NB4 (cell line): ENCODE measurements around the gene NFX1.

ENCODE experiments used
- POLR2A ChIP-seq: IDR thresholded peaks from 2 replicates; pipeline ENCODE4 v1.6.1; 2011; ENCODE audit warnings: mild to moderate bottlenecking; ENCODE audit not compliant: insufficient read length; ENCODE audit errors: extremely low read depth
- TF ChIP-seq, protein P1 (sequence below): IDR thresholded peaks from one replicate; pipeline ENCODE4 v1.5.1; 2012; ENCODE audit warnings: low read depth, low read length
- TF ChIP-seq, protein P2 (sequence below): IDR thresholded peaks from 2 replicates; pipeline ENCODE4 v1.6.1; 2011; ENCODE audit warnings: low read depth, low read length

- TF ChIP-seq, protein P1, sequence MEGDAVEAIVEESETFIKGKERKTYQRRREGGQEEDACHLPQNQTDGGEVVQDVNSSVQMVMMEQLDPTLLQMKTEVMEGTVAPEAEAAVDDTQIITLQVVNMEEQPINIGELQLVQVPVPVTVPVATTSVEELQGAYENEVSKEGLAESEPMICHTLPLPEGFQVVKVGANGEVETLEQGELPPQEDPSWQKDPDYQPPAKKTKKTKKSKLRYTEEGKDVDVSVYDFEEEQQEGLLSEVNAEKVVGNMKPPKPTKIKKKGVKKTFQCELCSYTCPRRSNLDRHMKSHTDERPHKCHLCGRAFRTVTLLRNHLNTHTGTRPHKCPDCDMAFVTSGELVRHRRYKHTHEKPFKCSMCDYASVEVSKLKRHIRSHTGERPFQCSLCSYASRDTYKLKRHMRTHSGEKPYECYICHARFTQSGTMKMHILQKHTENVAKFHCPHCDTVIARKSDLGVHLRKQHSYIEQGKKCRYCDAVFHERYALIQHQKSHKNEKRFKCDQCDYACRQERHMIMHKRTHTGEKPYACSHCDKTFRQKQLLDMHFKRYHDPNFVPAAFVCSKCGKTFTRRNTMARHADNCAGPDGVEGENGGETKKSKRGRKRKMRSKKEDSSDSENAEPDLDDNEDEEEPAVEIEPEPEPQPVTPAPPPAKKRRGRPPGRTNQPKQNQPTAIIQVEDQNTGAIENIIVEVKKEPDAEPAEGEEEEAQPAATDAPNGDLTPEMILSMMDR = no peak
- TF ChIP-seq, protein P2, sequence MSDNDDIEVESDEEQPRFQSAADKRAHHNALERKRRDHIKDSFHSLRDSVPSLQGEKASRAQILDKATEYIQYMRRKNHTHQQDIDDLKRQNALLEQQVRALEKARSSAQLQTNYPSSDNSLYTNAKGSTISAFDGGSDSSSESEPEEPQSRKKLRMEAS = no peak
- TF ChIP-seq POLR2A = no peak
These were observed 103.3 kb downstream of the NFX1 start for GRCh38 chr9:33393581-33393980.
